ENCODE results near the gene C1orf167.

GRCh38 chr1:11738096-11738495 lies 23.9 kb upstream of the C1orf167 start:
- TF ChIP-seq CTCF (conservative IDR thresholded peaks at IDR 0.05 in 1 of 2, IDR thresholded peaks at IDR 0.05 in 1 of 2; ENCODE audit: extremely low read depth in 1 of 2, insufficient read depth in 1 of 2, low read depth in 1 of 2, low read length in 2 of 2) (no peak), EZH2 (IDR thresholded peaks at IDR 0.05; ENCODE audit: borderline replicate concordance, low read length) (no peak)

Measured in mammary epithelial cell (primary cell).